Lung (tissue), 12 donors: ENCODE data around the gene TMEM109. TPM values are rescaled to one million over a fixed set of nuclear protein-coding genes. Genes with fewer than 3 reads are reported as not detected.
A peak's percentile ranks its signal among the peaks of the same experiment; 100 is the strongest.

Experiments used
- ATAC-seq: fragments of 200-7000 bp; cut with Tn5 transposase; one replicate; pipeline ENCODE4 v1.9.1; 2020; ENCODE audit warnings: moderate number of reproducible peaks; ENCODE audit not compliant: insufficient read depth, low FRiP score
- DNase-seq, 3 donors: peaks; one replicate each; pipeline ENCODE4 v3.0.0-alpha.2; 2013 to 2017
- H3K27ac ChIP-seq, 2 donors: one replicate each; pipeline ENCODE4 v1.5.1; 2013; ENCODE audit warnings: mild to moderate bottlenecking in 2 of 2, moderate library complexity in 2 of 2, control low read depth in 1 of 2, inconsistent platforms in 1 of 2, low read depth in 1 of 2, low read length in 1 of 2
- H3K27me3 ChIP-seq, 3 donors: one replicate each; pipeline ENCODE4 v1.5.1; 2013; ENCODE audit warnings: low read length in 2 of 3; ENCODE audit not compliant: control insufficient read depth in 3 of 3, insufficient read depth in 3 of 3
- H3K36me3 ChIP-seq, 4 donors: one replicate each; pipeline ENCODE4 v1.5.1; 2013; ENCODE audit warnings: low read length in 4 of 4, mild to moderate bottlenecking in 1 of 4, moderate library complexity in 1 of 4; ENCODE audit not compliant: control insufficient read depth in 4 of 4, insufficient read depth in 4 of 4
- H3K4me1 ChIP-seq, 5 donors: one replicate each; pipeline ENCODE4 v1.5.1; 2013; ENCODE audit warnings: low read length in 5 of 5, mild to moderate bottlenecking in 2 of 5, moderate library complexity in 1 of 5; ENCODE audit not compliant: control insufficient read depth in 5 of 5, insufficient read depth in 5 of 5
- H3K4me3 ChIP-seq: one replicate; pipeline ENCODE4 v1.5.1; 2013; ENCODE audit warnings: mild to moderate bottlenecking, control low read depth, moderate library complexity
- H3K9ac ChIP-seq, 2 donors: one replicate each; pipeline ENCODE4 v1.5.1; 2013; ENCODE audit warnings: low read length in 2 of 2, control low read depth in 1 of 2; ENCODE audit not compliant: insufficient read depth in 1 of 2
- H3K9me3 ChIP-seq, 4 donors: one replicate each; pipeline ENCODE4 v1.5.1; 2013; ENCODE audit warnings: low read length in 3 of 4, mild to moderate bottlenecking in 1 of 4, moderate library complexity in 1 of 4; ENCODE audit not compliant: control insufficient read depth in 4 of 4, insufficient read depth in 3 of 4
- WGBS, 2 donors: extraction: QIAGEN DNeasy Blood & Tissue Kit; methylation state at CpG; one replicate each; pipeline ENCODE4 v1.1.7; 2013; 5-methylcytosine and 5-hydroxymethylcytosine counted together
- polyA plus RNA-seq, 2 donors: library from polyadenylated mRNA; stranded (reverse); fragments of 200-250 nt; gene quantifications; one replicate each; pipeline ENCODE4 v1.2.1, GENCODE V29; 2013
- total RNA-seq, 2 donors: library from RNA; depleted of rRNA in 1 of 2; stranded (reverse); fragments of >200 nt in 1 of 2; gene quantifications; one replicate each; pipeline ENCODE4 v1.2.1, GENCODE V29; 2014 to 2021
- TF ChIP-seq, protein P1 (sequence below): IDR thresholded peaks from 2 replicates; pipeline ENCODE4 v1.5.1; 2012; ENCODE audit warnings: mild to moderate bottlenecking; ENCODE audit errors: control extremely low read depth, extremely low read depth
- donor health status: control.
- donor health status: control.
- donor health status: Bipolar disorder and iron deficiency.
- donor health status: healthy.
- donor health status: DM: yes; HTN: yes; CAD: no.

Gene TMEM109
- total and polyA plus RNA-seq, 4 donors = 69.2 to 128 (median 99.3) TPM

DNA sequence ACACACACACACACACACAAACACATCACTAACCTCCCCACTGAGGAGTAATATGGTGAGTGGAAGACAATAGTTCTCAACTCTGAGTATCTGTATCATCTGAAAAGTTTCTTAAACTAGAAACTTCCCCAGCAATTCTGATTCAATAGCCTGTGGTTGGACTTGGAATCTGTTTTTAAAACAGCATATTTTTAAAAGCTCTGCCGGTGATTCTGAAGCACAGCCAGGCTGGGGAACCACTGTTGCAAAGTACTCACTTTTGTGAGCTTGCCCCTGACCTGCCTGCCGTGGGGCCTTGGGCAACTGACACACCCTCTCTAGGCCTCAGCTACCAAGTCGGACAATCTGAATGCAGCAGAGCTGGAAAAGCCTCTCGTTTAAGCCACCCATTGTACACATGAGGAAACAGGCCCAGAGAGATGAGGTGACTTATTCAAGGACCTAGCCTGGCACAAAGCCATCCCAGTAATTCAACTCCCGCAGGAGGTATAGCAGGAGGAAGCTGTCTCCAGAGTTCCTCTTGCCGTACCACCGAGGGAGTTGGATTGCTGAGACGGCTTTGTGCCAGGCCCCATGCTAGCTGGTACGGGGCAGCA, 29.1 kb downstream of the TMEM109 start:
- no peaks in the 10 kb centered on the region for H3K9me3 ChIP-seq
- no peak overlapping the region for H3K4me3 ChIP-seq
- peak; percentile 42 for ATAC-seq
- H3K27me3 ChIP-seq = no peaks in the 10 kb centered on the region
- TF ChIP-seq, protein P1, sequence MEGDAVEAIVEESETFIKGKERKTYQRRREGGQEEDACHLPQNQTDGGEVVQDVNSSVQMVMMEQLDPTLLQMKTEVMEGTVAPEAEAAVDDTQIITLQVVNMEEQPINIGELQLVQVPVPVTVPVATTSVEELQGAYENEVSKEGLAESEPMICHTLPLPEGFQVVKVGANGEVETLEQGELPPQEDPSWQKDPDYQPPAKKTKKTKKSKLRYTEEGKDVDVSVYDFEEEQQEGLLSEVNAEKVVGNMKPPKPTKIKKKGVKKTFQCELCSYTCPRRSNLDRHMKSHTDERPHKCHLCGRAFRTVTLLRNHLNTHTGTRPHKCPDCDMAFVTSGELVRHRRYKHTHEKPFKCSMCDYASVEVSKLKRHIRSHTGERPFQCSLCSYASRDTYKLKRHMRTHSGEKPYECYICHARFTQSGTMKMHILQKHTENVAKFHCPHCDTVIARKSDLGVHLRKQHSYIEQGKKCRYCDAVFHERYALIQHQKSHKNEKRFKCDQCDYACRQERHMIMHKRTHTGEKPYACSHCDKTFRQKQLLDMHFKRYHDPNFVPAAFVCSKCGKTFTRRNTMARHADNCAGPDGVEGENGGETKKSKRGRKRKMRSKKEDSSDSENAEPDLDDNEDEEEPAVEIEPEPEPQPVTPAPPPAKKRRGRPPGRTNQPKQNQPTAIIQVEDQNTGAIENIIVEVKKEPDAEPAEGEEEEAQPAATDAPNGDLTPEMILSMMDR = no peak
- H3K27ac ChIP-seq = peak overlapping the region in 1 of 2 donors; percentile 34
- peaks cover 0 to 39% (median 7%) of the 10 kb centered on the region in 4 donors for H3K36me3 ChIP-seq
- H3K9ac ChIP-seq = no peak overlapping the region
- WGBS, 2 donors = 54 to 59% methylated on average over 9 of the region's 9 CpGs
- DNase-seq = peak; percentile 62 to 84 (median 62)
- H3K4me1 ChIP-seq = peaks cover 0 to 24% (median 6%) of the 10 kb centered on the region in 5 donors

DNA sequence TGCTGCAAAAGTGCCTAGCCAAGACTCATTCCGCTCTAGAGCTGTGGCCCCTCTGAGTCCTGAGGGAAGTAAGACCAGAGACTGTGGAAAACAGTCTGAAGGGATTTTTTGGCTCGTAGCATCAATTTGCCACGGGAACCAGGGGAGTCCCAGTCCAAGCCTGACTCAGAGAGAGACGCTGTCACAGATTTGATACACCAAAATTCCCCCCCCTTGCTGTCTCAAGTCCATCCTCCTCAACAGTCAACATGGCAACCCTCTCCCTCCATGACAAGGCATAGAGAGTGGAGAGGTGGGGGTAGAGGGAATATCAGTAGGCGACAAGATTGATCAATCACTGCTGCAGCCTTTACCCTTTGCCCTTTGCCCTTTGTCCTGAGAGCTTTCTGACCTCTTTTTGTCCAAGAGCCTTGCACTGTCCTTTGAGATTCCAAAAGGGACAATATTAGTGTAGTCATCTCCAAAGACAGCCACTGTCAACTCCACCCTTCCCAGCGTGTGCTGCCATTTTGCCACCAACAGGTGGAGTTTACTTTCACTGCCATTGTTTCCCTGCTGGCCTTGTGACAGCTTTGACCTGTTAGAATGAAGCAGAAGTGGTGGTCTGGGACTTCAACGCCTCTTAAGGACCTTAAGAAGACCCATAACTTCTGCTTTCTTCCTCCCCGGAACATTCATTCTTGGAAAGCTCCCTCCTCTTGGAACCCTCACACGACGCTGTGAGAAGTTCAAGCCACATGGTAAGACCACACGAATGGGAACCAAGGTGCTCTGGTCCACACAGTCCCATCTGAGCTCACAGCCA, 30.7 kb downstream of the TMEM109 start:
- Histone ChIP-seq H3K36me3 (peaks cover 0 to 34% (median 7%) of the 10 kb centered on the region in 4 donors), H3K4me3 (no peak overlapping the region), H3K4me1 (peaks cover 0 to 18% (median 6%) of the 10 kb centered on the region in 5 donors), H3K9me3 (no peaks in the 10 kb centered on the region), H3K27me3 (no peaks in the 10 kb centered on the region), H3K27ac (no peak overlapping the region), H3K9ac (no peak overlapping the region)
- TF ChIP-seq, protein P1 = no peak
- peak; percentile 17 for ATAC-seq
- DNase-seq = no peak
- WGBS, 2 donors = 74 to 79% methylated on average over 11 of the region's 11 CpGs

DNA sequence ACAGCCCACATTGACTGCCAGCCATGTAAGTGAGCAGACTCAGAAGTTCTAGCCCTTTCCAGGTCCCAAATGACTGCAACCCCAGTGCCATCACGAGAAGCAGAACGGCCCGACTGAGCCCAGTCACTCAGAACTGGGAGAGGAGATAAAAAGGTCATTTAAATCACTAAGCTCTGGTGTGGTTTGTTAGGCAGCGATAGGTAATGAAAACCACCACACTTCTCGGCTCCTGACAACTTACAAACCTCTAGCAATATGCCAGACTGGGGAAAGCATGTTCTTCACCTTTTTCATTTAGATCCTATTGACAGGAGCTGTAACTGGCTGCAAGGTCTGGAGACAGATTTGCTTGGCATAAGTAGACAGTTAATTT, 31.3 kb downstream of the TMEM109 start:
- Histone ChIP-seq H3K9me3 (no peaks in the 10 kb centered on the region), H3K27ac (no peak overlapping the region), H3K4me3 (no peak overlapping the region), H3K27me3 (peaks cover 0 to 3% (median 0%) of the 10 kb centered on the region in 3 donors), H3K4me1 (peaks cover 0 to 12% (median 6%) of the 10 kb centered on the region in 5 donors), H3K9ac (no peak overlapping the region), H3K36me3 (peaks cover 0 to 34% (median 7%) of the 10 kb centered on the region in 4 donors)
- no peak for DNase-seq
- WGBS, 2 donors = 88 to 95% methylated on average over 5 of the region's 5 CpGs
- ATAC-seq = no peak
- TF ChIP-seq, protein P1 = no peak
